Measurements from ENCODE around the gene SPO11.

The SPO11 gene, protein sequence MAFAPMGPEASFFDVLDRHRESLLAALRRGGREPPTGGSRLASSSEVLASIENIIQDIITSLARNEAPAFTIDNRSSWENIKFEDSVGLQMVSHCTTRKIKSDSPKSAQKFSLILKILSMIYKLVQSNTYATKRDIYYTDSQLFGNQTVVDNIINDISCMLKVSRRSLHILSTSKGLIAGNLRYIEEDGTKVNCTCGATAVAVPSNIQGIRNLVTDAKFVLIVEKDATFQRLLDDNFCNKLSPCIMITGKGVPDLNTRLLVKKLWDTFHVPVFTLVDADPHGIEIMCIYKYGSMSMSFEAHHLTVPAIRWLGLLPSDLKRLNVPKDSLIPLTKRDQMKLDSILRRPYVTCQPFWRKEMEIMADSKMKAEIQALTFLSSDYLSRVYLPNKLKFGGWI

DNA sequence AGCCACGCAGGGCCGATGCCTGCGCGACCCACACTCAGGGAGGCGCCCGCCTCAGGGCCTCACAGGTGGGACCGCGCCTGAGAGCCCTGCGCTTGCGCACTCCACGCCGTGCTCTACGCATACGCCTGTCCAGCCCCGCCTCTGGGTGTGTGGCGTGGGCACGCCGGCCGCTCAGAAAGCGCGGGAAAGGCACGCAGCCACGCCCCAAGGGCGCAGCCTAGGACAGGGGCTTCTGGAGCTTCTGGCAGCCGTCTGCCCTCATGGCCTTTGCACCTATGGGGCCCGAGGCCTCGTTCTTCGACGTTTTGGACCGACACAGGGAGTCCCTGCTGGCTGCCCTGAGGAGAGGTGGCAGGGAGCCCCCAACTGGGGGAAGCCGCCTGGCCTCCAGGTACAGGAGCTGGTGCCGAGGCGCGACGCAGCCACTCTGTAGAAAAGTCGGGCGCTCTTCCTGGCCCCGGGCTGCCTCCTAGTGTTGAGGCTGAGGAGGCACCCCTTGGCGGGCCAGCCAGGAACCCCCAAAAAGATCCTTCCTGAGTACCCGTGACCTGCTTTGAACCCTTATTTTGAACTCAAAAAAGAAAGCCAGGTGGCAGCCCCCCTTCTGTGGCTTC, at the start of gene SPO11:
TSS of gene SPO11 (plus strand) at position 196 of the 614 bp plus-strand sequence. CDS start at position 261, 65 bp downstream.
- DNase-seq (ENCODE audit: low read depth) = no peak

- DNase-seq (ENCODE audit: low read depth) = no peak
These were observed 49.4 kb upstream of the SPO11 start for GRCh38 chr20:57280221-57280620.

- no peak for DNase-seq (ENCODE audit: low read depth)
These were observed 47.7 kb upstream of the SPO11 start for GRCh38 chr20:57281900-57282299.

GRCh38 chr20:57282670-57283361, 46.8 kb upstream of the SPO11 start:
- no peak for DNase-seq (ENCODE audit: low read depth)

- DNase-seq (ENCODE audit: low read depth) = no peak
These were observed 45.7 kb upstream of the SPO11 start for GRCh38 chr20:57283860-57284259.

DNA sequence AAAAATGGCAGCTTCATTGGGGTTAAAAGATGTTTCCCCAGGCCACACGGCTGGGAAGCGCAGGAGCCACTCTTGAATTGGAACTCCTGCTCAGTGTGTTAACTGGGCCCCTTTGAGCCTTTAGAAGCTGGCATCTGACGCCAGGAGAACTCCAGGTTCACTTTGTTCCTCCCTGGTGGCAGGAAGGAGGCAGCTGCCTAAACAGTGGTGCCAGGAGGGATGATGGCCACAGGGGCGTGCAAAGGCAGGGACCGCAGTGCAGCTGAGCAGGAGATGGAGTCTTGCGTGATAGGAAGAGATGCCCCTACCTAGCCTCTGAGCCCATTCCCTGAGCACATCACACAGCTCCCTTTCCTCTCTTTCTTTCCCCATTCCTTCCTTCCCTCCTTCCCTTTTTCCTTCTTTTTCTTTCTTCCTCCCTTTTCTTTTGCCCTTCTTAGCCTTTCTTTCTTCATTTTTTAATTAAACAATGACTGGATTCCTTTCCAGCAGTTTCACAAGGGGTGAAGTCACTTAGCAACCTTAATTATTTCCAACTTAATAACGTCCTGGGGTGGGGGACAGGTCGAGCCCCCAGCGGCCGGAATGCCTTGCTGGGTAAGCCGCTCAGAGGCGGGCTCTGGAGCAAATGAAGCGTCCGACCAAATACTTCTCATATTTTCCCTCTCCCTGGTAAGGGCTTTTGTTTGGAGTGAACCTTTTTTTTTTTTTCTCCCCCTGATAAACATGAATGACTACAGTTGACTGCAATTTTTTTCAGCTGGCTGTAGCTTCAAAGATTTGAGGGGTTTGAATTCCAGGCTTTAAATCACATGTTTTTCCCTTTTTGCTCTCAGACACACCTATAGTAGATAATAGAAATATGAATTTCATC, 42.4 kb upstream of the SPO11 start:
- no peak for DNase-seq (ENCODE audit: low read depth)

GRCh38 chr20:57287901-57288300, 41.7 kb upstream of the SPO11 start:
- no peak for DNase-seq (ENCODE audit: low read depth)

DNA sequence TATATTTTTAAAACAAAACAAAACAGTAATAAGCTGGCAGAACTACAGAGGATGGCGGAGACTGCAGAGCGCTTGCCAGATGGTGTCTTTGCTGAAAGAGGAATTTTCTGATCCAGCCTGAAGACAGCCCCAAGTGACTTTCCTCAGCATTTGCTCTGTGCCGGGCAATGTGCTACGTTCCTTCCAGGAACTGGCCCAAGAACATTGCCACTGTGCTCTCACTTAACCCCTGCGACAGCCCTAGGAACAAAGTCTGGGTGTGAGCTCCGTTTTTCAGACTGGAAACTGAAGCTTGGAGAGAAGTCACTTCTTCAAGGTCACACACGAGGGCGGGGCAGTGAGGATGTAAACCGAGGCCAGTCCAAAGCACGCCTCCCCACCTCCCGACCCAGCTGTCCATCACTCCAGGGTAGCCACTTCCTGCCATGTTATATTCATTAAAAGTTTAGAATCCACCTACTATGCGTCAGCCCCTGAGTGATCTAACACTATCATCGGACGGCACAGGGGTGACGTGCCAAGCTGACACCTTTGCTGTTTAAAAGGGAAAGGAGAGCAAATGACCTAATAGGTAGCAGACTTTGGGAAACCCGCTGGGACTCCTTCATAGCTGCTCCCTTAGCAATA, 40.8 kb upstream of the SPO11 start:
- no peak for DNase-seq (ENCODE audit: low read depth)

DNA sequence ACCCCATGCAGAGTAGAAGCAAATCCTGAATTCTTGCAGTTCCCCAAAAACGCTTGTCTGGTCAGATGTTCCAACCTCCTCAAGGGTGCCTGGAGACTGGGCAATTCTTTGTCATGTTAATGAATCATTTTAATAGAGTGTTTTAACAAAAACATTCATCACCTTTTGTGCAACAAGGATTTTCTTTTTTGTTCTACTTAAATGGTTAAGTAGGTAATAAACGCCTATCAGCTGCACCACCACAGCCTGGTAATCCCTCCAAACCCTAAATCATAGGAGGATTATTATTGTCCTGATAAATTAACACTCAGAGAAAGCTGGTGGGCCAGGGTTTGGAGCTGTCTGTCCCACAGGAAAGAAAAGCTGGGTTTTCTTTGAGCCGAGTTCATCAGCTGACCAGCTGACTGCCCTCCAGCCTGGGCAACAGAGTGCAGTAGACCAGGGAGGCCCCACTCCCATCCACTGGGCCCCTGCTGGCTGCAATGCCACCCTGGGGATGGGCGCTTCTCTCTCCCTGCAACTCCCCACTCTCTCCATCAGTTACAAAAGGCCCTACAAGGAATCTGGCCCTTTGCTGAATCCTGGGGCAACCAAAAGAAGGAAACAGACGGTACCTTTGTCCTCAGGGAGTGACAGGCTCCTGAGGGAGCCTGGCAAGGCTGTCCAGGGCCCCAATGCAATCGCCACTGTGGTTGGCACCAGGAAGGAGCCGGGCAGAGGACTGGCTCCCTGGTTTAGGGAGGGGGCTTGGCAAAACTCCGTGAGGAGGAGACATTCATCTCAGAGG, 40.0 kb upstream of the SPO11 start:
- no peak for DNase-seq (ENCODE audit: low read depth)

- no peak for DNase-seq (ENCODE audit: low read depth)
These were observed 39.5 kb upstream of the SPO11 start for GRCh38 chr20:57290178-57290484.

- no peak for DNase-seq (ENCODE audit: low read depth)
These were observed 38.6 kb upstream of the SPO11 start for GRCh38 chr20:57291003-57291402.

GRCh38 chr20:57291694-57292093, 37.9 kb upstream of the SPO11 start:
- no peak for DNase-seq (ENCODE audit: low read depth)

- no peak for DNase-seq (ENCODE audit: low read depth)
These were observed 37.0 kb upstream of the SPO11 start for GRCh38 chr20:57292611-57293010.

DNA sequence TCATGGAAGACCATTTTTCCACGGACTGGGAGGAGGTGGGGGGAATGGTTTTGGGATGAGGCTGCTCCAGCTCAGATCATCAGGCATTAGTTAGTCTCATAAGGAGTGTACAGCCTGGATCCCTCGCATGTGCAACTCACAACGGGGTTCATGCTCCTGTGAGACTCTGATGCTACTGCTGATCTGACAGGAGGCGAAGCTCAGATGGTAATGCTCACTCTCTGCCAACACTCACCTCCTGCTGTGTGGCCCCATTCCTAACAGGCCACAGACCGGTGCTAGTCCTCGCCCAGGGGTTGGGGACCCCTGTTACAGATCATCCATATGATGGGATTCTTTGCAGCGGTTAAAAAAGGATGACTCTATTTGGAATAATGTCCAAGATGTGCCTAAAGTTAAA, 35.6 kb upstream of the SPO11 start:
- DNase-seq (ENCODE audit: low read depth) = no peak

DNA sequence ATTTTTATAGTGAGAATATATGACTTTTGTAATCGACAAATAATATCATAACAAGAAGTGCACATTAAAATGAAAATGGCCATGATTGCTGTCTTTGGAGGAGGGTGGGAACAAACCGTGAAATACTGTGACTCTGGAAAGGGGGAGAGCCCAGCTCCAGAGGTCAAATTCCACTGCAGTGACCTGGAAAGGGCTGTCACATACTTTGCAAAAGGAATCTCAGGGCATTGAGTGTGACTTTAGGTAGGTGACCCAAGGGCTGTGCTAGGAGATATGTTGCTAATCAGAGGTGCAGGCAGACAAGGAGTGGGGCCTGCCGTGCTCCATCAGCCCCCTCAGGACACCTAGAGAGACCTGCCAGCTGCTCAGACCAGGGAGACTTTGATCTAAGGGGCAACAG, 35.1 kb upstream of the SPO11 start:
- no peak for DNase-seq (ENCODE audit: low read depth)

DNA sequence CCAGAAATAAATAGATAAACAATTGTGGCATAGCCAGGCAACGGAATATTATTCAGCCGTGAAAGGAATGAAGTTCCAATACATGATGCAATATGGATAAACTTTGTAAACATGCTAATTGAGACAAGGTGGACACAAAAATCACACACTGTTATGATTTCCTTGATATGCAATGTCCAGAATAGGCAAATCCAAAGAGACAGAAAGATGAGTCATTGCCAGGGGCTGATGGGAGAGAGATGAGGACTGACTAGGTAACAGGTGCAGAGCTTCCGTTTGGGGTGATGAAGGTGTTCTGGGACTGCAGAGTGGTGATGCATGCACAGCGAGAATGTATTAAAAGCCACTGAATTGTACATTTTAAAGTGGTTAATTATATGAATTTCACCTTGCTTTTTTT, 31.1 kb upstream of the SPO11 start:
- no peak for DNase-seq (ENCODE audit: low read depth)

- DNase-seq (ENCODE audit: low read depth) = no peak
These were observed 28.6 kb upstream of the SPO11 start for GRCh38 chr20:57301026-57301425.

GRCh38 chr20:57306747-57307146, 22.9 kb upstream of the SPO11 start:
- DNase-seq (ENCODE audit: low read depth) = no peak

GRCh38 chr20:57308451-57309271, 20.9 kb upstream of the SPO11 start:
- DNase-seq (ENCODE audit: low read depth) = no peak

GRCh38 chr20:57309544-57310115, 20.0 kb upstream of the SPO11 start:
- no peak for DNase-seq (ENCODE audit: low read depth)

Data from activated T-helper 9 cell treated with anti-CD3 and anti-CD28 coated beads, Interleukin-2, amount 50 U/mL, for 16 hours (primary cell).